Thoracic aorta (tissue), 2 donors: ENCODE data around the gene ZNF629. TPM values are rescaled to one million over a fixed set of nuclear protein-coding genes. Genes with fewer than 3 reads are reported as not detected.

ENCODE experiments used
- ATAC-seq: fragments of 150-250 bp; one replicate; pipeline ENCODE4 v1.8.0; 2017; ENCODE audit warnings: low read depth; ENCODE audit not compliant: insufficient number of reproducible peaks, low FRiP score
- DNase-seq: peaks from one replicate; pipeline ENCODE4 v3.0.0-alpha.2; 2020; ENCODE audit warnings: low spot score
- H3K27ac ChIP-seq, 2 donors: fragments of 200-600 bp; sonication (generic); 1 replicate in 1 of 2; 2 replicates in 1 of 2; pipeline ENCODE4 v1.5.1; 2016; ENCODE audit warnings: mild to moderate bottlenecking in 2 of 2, moderate library complexity in 2 of 2
- H3K27me3 ChIP-seq: fragments of 200-600 bp; sonication (generic); replicated peaks from 2 replicates; pipeline ENCODE4 v1.6.0; 2016; ENCODE audit warnings: mild to moderate bottlenecking; ENCODE audit not compliant: insufficient read depth
- H3K36me3 ChIP-seq: fragments of 200-600 bp; sonication (generic); one replicate; pipeline ENCODE4 v1.5.1; 2016
- H3K4me1 ChIP-seq, 2 donors: fragments of 200-600 bp; sonication (generic); 1 replicate in 1 of 2; 2 replicates in 1 of 2; pipeline versions ENCODE4 v1.5.1 to v1.6.0; 2016; ENCODE audit warnings: low read depth in 2 of 2, mild to moderate bottlenecking in 1 of 2; ENCODE audit not compliant: control insufficient read depth in 1 of 2
- H3K4me3 ChIP-seq: fragments of 200-600 bp; sonication (generic); 2 replicates; pipeline ENCODE4 v1.5.1; 2016; ENCODE audit warnings: mild to moderate bottlenecking
- H3K9me3 ChIP-seq: fragments of 200-600 bp; sonication (generic); 2 replicates; pipeline ENCODE4 v1.5.1; 2016
- CTCF ChIP-seq: fragments of 200-600 bp; sonication (generic); IDR thresholded peaks from one replicate; pipeline ENCODE4 v1.5.1; 2019; ENCODE audit warnings: antibody characterized with exemption
- total RNA-seq, 2 donors: library from RNA; depleted of rRNA; stranded (reverse); fragments of >200 nt; gene quantifications; one replicate each; pipeline versions ENCODE4 v1.1.0 to v1.2.3, GENCODE V29; 2016

The ZNF629 gene
- total RNA-seq, 2 donors from 2014 or later = 10.7 to 18.8 TPM

GRCh38 chr16:30762991-30763725 is 23.8 kb downstream of the ZNF629 start:
- peak overlapping the region; percentile 82 for H3K4me3 ChIP-seq
- peak overlapping the region; percentile 87 for H3K27ac ChIP-seq
- no peaks in the 10 kb centered on the region for H3K9me3 ChIP-seq
- ATAC-seq (no peak), DNase-seq (no peak)
- TF ChIP-seq CTCF = no peak
- H3K36me3 ChIP-seq = peaks cover 42% of the 10 kb centered on the region
- H3K27me3 ChIP-seq = no peaks in the 10 kb centered on the region
- peaks cover 12 to 26% of the 10 kb centered on the region in 2 donors for H3K4me1 ChIP-seq

- Histone ChIP-seq H3K27ac (peak within 1 kb of the TSS; percentile 87), H3K4me3 (peak within 1 kb of the TSS; percentile 82), H3K36me3 (peaks cover 33% of the 10 kb centered on the region), H3K27me3 (no peaks in the 10 kb centered on the region), H3K4me1 (peaks cover 12 to 26% of the 10 kb centered on the region in 2 donors), H3K9me3 (no peaks in the 10 kb centered on the region)
- DNase-seq (peak; percentile 90), ATAC-seq (peak; percentile 96)
- no peak for TF ChIP-seq CTCF
Observed at GRCh38 chr16:30761928-30762902, 24.8 kb downstream of the ZNF629 start, which contains the start of the genes CFAP119 and RNF40. TSS of gene CFAP119 (minus strand) at chr16:30762062. CDS start at chr16:30761748, 314 bp downstream. TSS of gene RNF40 (plus strand) at chr16:30762322. CDS start at chr16:30762546, 224 bp downstream.

GRCh38 chr16:30761427-30761927 is 25.5 kb downstream of the ZNF629 start:
- peak overlapping the region; percentile 82 for H3K4me3 ChIP-seq
- H3K27me3 ChIP-seq = no peaks in the 10 kb centered on the region
- ATAC-seq (peak; percentile 4), DNase-seq (no peak)
- no peaks in the 10 kb centered on the region for H3K9me3 ChIP-seq
- H3K4me1 ChIP-seq = peaks cover 12 to 26% of the 10 kb centered on the region in 2 donors
- TF ChIP-seq CTCF = no peak
- H3K36me3 ChIP-seq = peaks cover 30% of the 10 kb centered on the region
- peak overlapping the region; percentile 40 to 87 for H3K27ac ChIP-seq

GRCh38 chr16:30760577-30761426 is 26.2 kb downstream of the ZNF629 start:
- Histone ChIP-seq H3K4me3 (peak overlapping the region; percentile 82), H3K4me1 (peaks cover 12 to 26% of the 10 kb centered on the region in 2 donors), H3K9me3 (no peaks in the 10 kb centered on the region), H3K27ac (peak overlapping the region in 1 of 2 donors; percentile 87), H3K27me3 (no peaks in the 10 kb centered on the region), H3K36me3 (peaks cover 23% of the 10 kb centered on the region)
- DNase-seq (no peak), ATAC-seq (no peak)
- no peak for TF ChIP-seq CTCF
